Endothelial cell of umbilical vein (primary cell): ENCODE measurements around the gene FAM50B. TPM values are rescaled to one million over a fixed set of nuclear protein-coding genes. Genes with fewer than 3 reads are reported as not detected.

Experiments
- BruUV-seq: library from RNA; stranded (reverse); fragments of 400-500 nt; replicated peaks from 2 replicates; lab custom pipeline; 2021; lab: Mats Ljungman, UMichigan
- CTCF ChIA-PET: fragments of 300-600, 350-600 bp; sonication (Branson Sonifier 250); formaldehyde crosslinking; loops from one replicate; lab custom pipeline; 2021; ENCODE audit warnings: antibody characterized with exemption, inconsistent platforms; lab: Charles Lee
- POLR2A ChIA-PET: fragments of 300-600, 350-600 bp; sonication (Branson Sonifier 250); formaldehyde crosslinking; loops from one replicate; lab custom pipeline; 2021; ENCODE audit warnings: antibody characterized with exemption, inconsistent platforms; lab: Charles Lee
- DNase-seq: peaks from one replicate; pipeline ENCODE4 v3.0.0-alpha.2; 2011; ENCODE audit warnings: low read depth, low spot score
- FAIRE-seq: peaks from 2 replicates; lab custom pipeline; 2011; peaks lifted over from hg19 to GRCh38; lab: Jason Lieb, UNC
- H2AFZ ChIP-seq: 2 replicates; pipeline ENCODE4 v1.6.0; 2012; ENCODE audit warnings: low read depth, low read length, control low read depth, inconsistent platforms
- H3K27ac ChIP-seq: 2 replicates; pipeline ENCODE4 v1.5.1; 2011; ENCODE audit warnings: low read depth, mild to moderate bottlenecking, control low read depth, low read length, moderate library complexity; ENCODE audit not compliant: insufficient read depth
- H3K27me3 ChIP-seq, 2 experiments: 2 replicates each; pipeline versions ENCODE4 v1.6.0 to v1.6.1; 2011; ENCODE audit warnings: low read length in 2 of 2, mixed read lengths in 1 of 2; ENCODE audit not compliant: control insufficient read depth in 2 of 2, insufficient read depth in 2 of 2
- H3K36me3 ChIP-seq, 2 experiments: 2 replicates in 1 of 2; 3 replicates in 1 of 2; pipeline ENCODE4 v1.5.1; 2011; ENCODE audit warnings: low read length in 2 of 2, mild to moderate bottlenecking in 1 of 2, moderate library complexity in 1 of 2; ENCODE audit not compliant: control insufficient read depth in 2 of 2, insufficient read depth in 2 of 2; ENCODE audit errors: extremely low read depth in 1 of 2
- H3K4me1 ChIP-seq: 3 replicates; pipeline ENCODE4 v1.5.1; 2011; ENCODE audit warnings: mild to moderate bottlenecking, low read length; ENCODE audit not compliant: control insufficient read depth, insufficient read depth; ENCODE audit errors: extremely low read depth
- H3K4me2 ChIP-seq: 2 replicates; pipeline ENCODE4 v1.6.1; 2011; ENCODE audit warnings: low read length, control low read depth, mixed read lengths; ENCODE audit not compliant: insufficient read depth
- H3K4me3 ChIP-seq, 3 experiments: fragments of 200-600 bp in 1 of 3; sonication (generic), shearing (Covaris generic) in 1 of 3; replicated peaks in 1 of 3; 2 replicates each; pipeline ENCODE4 v1.5.1; 2011 to 2016; ENCODE audit warnings: control low read depth in 3 of 3, low read length in 3 of 3, mild to moderate bottlenecking in 2 of 3, inconsistent platforms in 1 of 3, low read depth in 1 of 3, moderate library complexity in 1 of 3; ENCODE audit not compliant: insufficient read depth in 1 of 3
- H3K79me2 ChIP-seq: 2 replicates; pipeline ENCODE4 v1.6.0; 2012; ENCODE audit warnings: low read length, inconsistent platforms; ENCODE audit not compliant: control insufficient read depth, insufficient read depth
- H3K9ac ChIP-seq: replicated peaks from 2 replicates; pipeline ENCODE3; 2011; ENCODE audit warnings: low read length, control low read depth; ENCODE audit not compliant: insufficient read depth; ENCODE audit errors: extremely low read depth
- H3K9me1 ChIP-seq: replicated peaks from 3 replicates; pipeline ENCODE4 v1.6.0; 2011; ENCODE audit warnings: mild to moderate bottlenecking, low read length; ENCODE audit not compliant: control insufficient read depth, insufficient read depth; ENCODE audit errors: extremely low read depth
- H3K9me3 ChIP-seq: replicated peaks from 2 replicates; pipeline ENCODE4 v1.5.1; 2012; ENCODE audit warnings: low read length, inconsistent platforms; ENCODE audit not compliant: control insufficient read depth, insufficient read depth
- H4K20me1 ChIP-seq: replicated peaks from 2 replicates; pipeline ENCODE3; 2011; ENCODE audit warnings: mild to moderate bottlenecking, low read length; ENCODE audit not compliant: control insufficient read depth, insufficient read depth; ENCODE audit errors: extremely low read depth
- CTCF ChIP-seq, 2 donors: IDR thresholded peaks; 1 replicate in 1 of 2; 2 replicates in 1 of 2; pipeline ENCODE4 v1.5.1; 2011; ENCODE audit warnings: low read length in 2 of 2, mild to moderate bottlenecking in 2 of 2, moderate library complexity in 2 of 2, control low read depth in 1 of 2, inconsistent platforms in 1 of 2, low read depth in 1 of 2; ENCODE audit not compliant: insufficient read depth in 1 of 2; ENCODE audit errors: extremely low read depth in 1 of 2
- EZH2 ChIP-seq: IDR thresholded peaks from 2 replicates; pipeline ENCODE4 v1.6.1; 2012; ENCODE audit warnings: borderline replicate concordance, low read depth, mild to moderate bottlenecking, moderate library complexity, low read length, inconsistent platforms; ENCODE audit not compliant: severe bottlenecking
- FOS ChIP-seq: IDR thresholded peaks from 2 replicates; pipeline ENCODE4 v1.6.1; 2011; ENCODE audit warnings: mild to moderate bottlenecking, low read length, moderate library complexity, borderline replicate concordance; ENCODE audit not compliant: insufficient read depth
- GATA2 ChIP-seq: IDR thresholded peaks from 2 replicates; pipeline ENCODE4 v1.7.0; 2011; ENCODE audit warnings: low read depth, mild to moderate bottlenecking, moderate library complexity, mixed read lengths, low read length; ENCODE audit not compliant: insufficient read length, insufficient read depth
- JUN ChIP-seq: IDR thresholded peaks from 2 replicates; pipeline ENCODE4 v1.6.1; 2011; ENCODE audit warnings: borderline replicate concordance, low read depth; ENCODE audit not compliant: insufficient read length, insufficient read depth
- MAX ChIP-seq: IDR thresholded peaks from 2 replicates; pipeline ENCODE4 v1.6.1; 2011; ENCODE audit not compliant: insufficient read depth, insufficient read length
- MYC ChIP-seq: IDR thresholded peaks from one replicate; pipeline ENCODE4 v1.6.1; 2011; ENCODE audit warnings: mild to moderate bottlenecking, low read depth, low read length
- POLR2A ChIP-seq: IDR thresholded peaks from 2 replicates; pipeline ENCODE4 v1.6.1; 2012; ENCODE audit warnings: low read depth, mild to moderate bottlenecking, control low read depth, low read length
- POLR2AphosphoS5 ChIP-seq: IDR thresholded peaks from 2 replicates; pipeline ENCODE4 v1.6.1; 2012; ENCODE audit warnings: low read depth, mild to moderate bottlenecking, control low read depth, low read length, moderate library complexity; ENCODE audit not compliant: insufficient read depth
- dilution Hi-C: fragments of 300-500 bp; cut with MboI; formaldehyde crosslinking; loops from one replicate; pipeline ENCODE4 v1.15.0; 2019; ENCODE audit warnings: low sequenced_read_pairs; ENCODE audit not compliant: extremely low pct_ligation_motif_present
- intact Hi-C: fragments of 100-400 bp; cut with micrococcal nuclease; formaldehyde crosslinking; loops from one replicate; pipeline ENCODE4 v1.10.0; 2022
- polyA plus RNA-seq, 4 experiments: library from polyadenylated mRNA; depleted of rRNA in 3 of 4; stranded (reverse) in 3 of 4; unstranded in 1 of 4; fragments of >200 nt; gene quantifications; 2 replicates each; pipeline versions ENCODE4 v1.2.1 to v1.2.3, GENCODE V29; 2011 to 2012; ENCODE audit warnings: missing spikeins in 1 of 4
- total RNA-seq: library from RNA; stranded (reverse); gene quantifications from 2 replicates; pipeline ENCODE4 v1.2.3, GENCODE V29; 2021

The FAM50B gene
- total and polyA plus RNA-seq, 2 donors (not counting 3 experiments of a cell fraction or from before 2014, with no cell fraction given) = 10.0 to 14.1 TPM

- dilution Hi-C loops = no loop called here
- no peak overlapping the region for H3K9ac ChIP-seq
- FAIRE-seq (no peak), DNase-seq (no peak)
- no peaks in the 10 kb centered on the region for H3K9me1 ChIP-seq
- TF ChIP-seq MAX (no peak), POLR2AphosphoS5 (no peak), MYC (no peak), FOS (no peak), JUN (no peak)
- H3K36me3 ChIP-seq = no peaks in the 10 kb centered on the region
- peaks cover 19% of the 10 kb centered on the region for H3K4me1 ChIP-seq
- no peak overlapping the region for H3K4me3 ChIP-seq
- H3K4me2 ChIP-seq = no peak overlapping the region
- no peaks in the 10 kb centered on the region for H3K79me2 ChIP-seq
- intact Hi-C loops = no loop called here
- H2AFZ ChIP-seq = no peak overlapping the region
- H3K9me3 ChIP-seq = no peaks in the 10 kb centered on the region
- no TSS peak for BruUV-seq
- no peaks in the 10 kb centered on the region for H4K20me1 ChIP-seq
- ChIA-PET POLR2A (no interaction called here), CTCF (interaction anchor here (1.0 to 6.6 kb wide), 7 partner anchors 9 to 151 kb away, joined by 3 to 75 read pairs (median 7); no protein-coding TSS in a partner anchor)
- H3K27ac ChIP-seq = no peak overlapping the region
- H3K27me3 ChIP-seq = no peaks in the 10 kb centered on the region
These were observed 33.7 kb downstream of the FAM50B start for GRCh38 chr6:3882866-3883265.

- DNase-seq (peak; percentile 93), FAIRE-seq (peak; percentile 96)
- H3K27me3 ChIP-seq = no peaks in the 10 kb centered on the region
- H4K20me1 ChIP-seq = no peaks in the 10 kb centered on the region
- peak overlapping the region; percentile 25 for H3K4me2 ChIP-seq
- no peak for TF ChIP-seq EZH2
- no peak for TF ChIP-seq POLR2A
- no peak for TF ChIP-seq MAX
- peak; percentile 58 for TF ChIP-seq FOS
- TF ChIP-seq CTCF (IDR thresholded peaks at IDR 0.05; ENCODE audit: extremely low read depth in 1 of 2, insufficient read depth in 1 of 2, low read depth in 1 of 2, low read length in 2 of 2) = no peak
- peak; percentile 73 for TF ChIP-seq POLR2AphosphoS5
- peak; percentile 30 for TF ChIP-seq GATA2
- TF ChIP-seq JUN = peak; percentile 93
- no peak for TF ChIP-seq MYC
- CTCF ChIA-PET = interaction anchor here (0.9 to 6.6 kb wide), 23 partner anchors 11 to 605 kb away, joined by 3 to 75 read pairs (median 6); partner anchors contain the start of genes FAM50B and PXDC1
- H3K9me3 ChIP-seq = no peaks in the 10 kb centered on the region
- TSS peak; percentile 90 for BruUV-seq
- H3K27ac ChIP-seq = peak overlapping the region; percentile 93
- peaks cover 19% of the 10 kb centered on the region for H3K4me1 ChIP-seq
- dilution Hi-C loops = no loop called here
- POLR2A ChIA-PET = interaction anchor here (1.2 to 1.5 kb wide), 4 partner anchors 29 to 134 kb away, joined by 4 to 10 read pairs (median 7); no protein-coding TSS in a partner anchor
- peak overlapping the region; percentile 14 for H2AFZ ChIP-seq
- intact Hi-C loops = loop anchor here (1.0 to 2.0 kb wide), 7 partner anchors 28 to 107 kb away; partner anchors contain the start of gene FAM50B
- H3K4me3 ChIP-seq = no peak overlapping the region
- H3K79me2 ChIP-seq = no peaks in the 10 kb centered on the region
- no peaks in the 10 kb centered on the region for H3K9me1 ChIP-seq
- peak overlapping the region; percentile 60 for H3K9ac ChIP-seq
- H3K36me3 ChIP-seq = no peaks in the 10 kb centered on the region
These were observed 35.0 kb downstream of the FAM50B start for GRCh38 chr6:3884007-3884745.
